Endothelial cell of umbilical vein (primary cell): ENCODE data around the gene RNASE8. TPM values are rescaled to one million over a fixed set of nuclear protein-coding genes. Genes with fewer than 3 reads are reported as not detected.

Experiments used
- BruUV-seq: library from RNA; stranded (reverse); fragments of 400-500 nt; replicated peaks from 2 replicates; lab custom pipeline; 2021; lab: Mats Ljungman, UMichigan
- CTCF ChIA-PET: fragments of 300-600, 350-600 bp; sonication (Branson Sonifier 250); formaldehyde crosslinking; loops from one replicate; lab custom pipeline; 2021; ENCODE audit warnings: antibody characterized with exemption, inconsistent platforms; lab: Charles Lee
- POLR2A ChIA-PET: fragments of 300-600, 350-600 bp; sonication (Branson Sonifier 250); formaldehyde crosslinking; loops from one replicate; lab custom pipeline; 2021; ENCODE audit warnings: antibody characterized with exemption, inconsistent platforms; lab: Charles Lee
- DNase-seq: peaks from one replicate; pipeline ENCODE4 v3.0.0-alpha.2; 2011; ENCODE audit warnings: low read depth, low spot score
- FAIRE-seq: peaks from 2 replicates; lab custom pipeline; 2011; peaks lifted over from hg19 to GRCh38; lab: Jason Lieb, UNC
- H2AFZ ChIP-seq: 2 replicates; pipeline ENCODE4 v1.6.0; 2012; ENCODE audit warnings: low read depth, low read length, control low read depth, inconsistent platforms
- H3K27ac ChIP-seq: 2 replicates; pipeline ENCODE4 v1.5.1; 2011; ENCODE audit warnings: low read depth, mild to moderate bottlenecking, control low read depth, low read length, moderate library complexity; ENCODE audit not compliant: insufficient read depth
- H3K27me3 ChIP-seq, 2 experiments: 2 replicates each; pipeline versions ENCODE4 v1.6.0 to v1.6.1; 2011; ENCODE audit warnings: low read length in 2 of 2, mixed read lengths in 1 of 2; ENCODE audit not compliant: control insufficient read depth in 2 of 2, insufficient read depth in 2 of 2
- H3K36me3 ChIP-seq, 2 experiments: 2 replicates in 1 of 2; 3 replicates in 1 of 2; pipeline ENCODE4 v1.5.1; 2011; ENCODE audit warnings: low read length in 2 of 2, mild to moderate bottlenecking in 1 of 2, moderate library complexity in 1 of 2; ENCODE audit not compliant: control insufficient read depth in 2 of 2, insufficient read depth in 2 of 2; ENCODE audit errors: extremely low read depth in 1 of 2
- H3K4me1 ChIP-seq: 3 replicates; pipeline ENCODE4 v1.5.1; 2011; ENCODE audit warnings: mild to moderate bottlenecking, low read length; ENCODE audit not compliant: control insufficient read depth, insufficient read depth; ENCODE audit errors: extremely low read depth
- H3K4me2 ChIP-seq: 2 replicates; pipeline ENCODE4 v1.6.1; 2011; ENCODE audit warnings: low read length, control low read depth, mixed read lengths; ENCODE audit not compliant: insufficient read depth
- H3K4me3 ChIP-seq, 3 experiments: fragments of 200-600 bp in 1 of 3; sonication (generic), shearing (Covaris generic) in 1 of 3; replicated peaks in 1 of 3; 2 replicates each; pipeline ENCODE4 v1.5.1; 2011 to 2016; ENCODE audit warnings: control low read depth in 3 of 3, low read length in 3 of 3, mild to moderate bottlenecking in 2 of 3, inconsistent platforms in 1 of 3, low read depth in 1 of 3, moderate library complexity in 1 of 3; ENCODE audit not compliant: insufficient read depth in 1 of 3
- H3K79me2 ChIP-seq: 2 replicates; pipeline ENCODE4 v1.6.0; 2012; ENCODE audit warnings: low read length, inconsistent platforms; ENCODE audit not compliant: control insufficient read depth, insufficient read depth
- H3K9ac ChIP-seq: replicated peaks from 2 replicates; pipeline ENCODE3; 2011; ENCODE audit warnings: low read length, control low read depth; ENCODE audit not compliant: insufficient read depth; ENCODE audit errors: extremely low read depth
- H3K9me1 ChIP-seq: replicated peaks from 3 replicates; pipeline ENCODE4 v1.6.0; 2011; ENCODE audit warnings: mild to moderate bottlenecking, low read length; ENCODE audit not compliant: control insufficient read depth, insufficient read depth; ENCODE audit errors: extremely low read depth
- H3K9me3 ChIP-seq: replicated peaks from 2 replicates; pipeline ENCODE4 v1.5.1; 2012; ENCODE audit warnings: low read length, inconsistent platforms; ENCODE audit not compliant: control insufficient read depth, insufficient read depth
- H4K20me1 ChIP-seq: replicated peaks from 2 replicates; pipeline ENCODE3; 2011; ENCODE audit warnings: mild to moderate bottlenecking, low read length; ENCODE audit not compliant: control insufficient read depth, insufficient read depth; ENCODE audit errors: extremely low read depth
- EZH2 ChIP-seq: IDR thresholded peaks from 2 replicates; pipeline ENCODE4 v1.6.1; 2012; ENCODE audit warnings: borderline replicate concordance, low read depth, mild to moderate bottlenecking, moderate library complexity, low read length, inconsistent platforms; ENCODE audit not compliant: severe bottlenecking
- FOS ChIP-seq: IDR thresholded peaks from 2 replicates; pipeline ENCODE4 v1.6.1; 2011; ENCODE audit warnings: mild to moderate bottlenecking, low read length, moderate library complexity, borderline replicate concordance; ENCODE audit not compliant: insufficient read depth
- GATA2 ChIP-seq: IDR thresholded peaks from 2 replicates; pipeline ENCODE4 v1.7.0; 2011; ENCODE audit warnings: low read depth, mild to moderate bottlenecking, moderate library complexity, mixed read lengths, low read length; ENCODE audit not compliant: insufficient read length, insufficient read depth
- JUN ChIP-seq: IDR thresholded peaks from 2 replicates; pipeline ENCODE4 v1.6.1; 2011; ENCODE audit warnings: borderline replicate concordance, low read depth; ENCODE audit not compliant: insufficient read length, insufficient read depth
- MYC ChIP-seq: IDR thresholded peaks from one replicate; pipeline ENCODE4 v1.6.1; 2011; ENCODE audit warnings: mild to moderate bottlenecking, low read depth, low read length
- POLR2A ChIP-seq: IDR thresholded peaks from 2 replicates; pipeline ENCODE4 v1.6.1; 2012; ENCODE audit warnings: low read depth, mild to moderate bottlenecking, control low read depth, low read length
- POLR2AphosphoS5 ChIP-seq: IDR thresholded peaks from 2 replicates; pipeline ENCODE4 v1.6.1; 2012; ENCODE audit warnings: low read depth, mild to moderate bottlenecking, control low read depth, low read length, moderate library complexity; ENCODE audit not compliant: insufficient read depth
- dilution Hi-C: fragments of 300-500 bp; cut with MboI; formaldehyde crosslinking; loops from one replicate; pipeline ENCODE4 v1.15.0; 2019; ENCODE audit warnings: low sequenced_read_pairs; ENCODE audit not compliant: extremely low pct_ligation_motif_present
- intact Hi-C: fragments of 100-400 bp; cut with micrococcal nuclease; formaldehyde crosslinking; loops from one replicate; pipeline ENCODE4 v1.10.0; 2022
- polyA plus RNA-seq, 4 experiments: library from polyadenylated mRNA; depleted of rRNA in 3 of 4; stranded (reverse) in 3 of 4; unstranded in 1 of 4; fragments of >200 nt; gene quantifications; 2 replicates each; pipeline versions ENCODE4 v1.2.1 to v1.2.3, GENCODE V29; 2011 to 2012; ENCODE audit warnings: missing spikeins in 1 of 4
- total RNA-seq: library from RNA; stranded (reverse); gene quantifications from 2 replicates; pipeline ENCODE4 v1.2.3, GENCODE V29; 2021
- TF ChIP-seq, protein P1 (sequence below), 2 donors: IDR thresholded peaks; 1 replicate in 1 of 2; 2 replicates in 1 of 2; pipeline ENCODE4 v1.5.1; 2011; ENCODE audit warnings: low read length in 2 of 2, mild to moderate bottlenecking in 2 of 2, moderate library complexity in 2 of 2, control low read depth in 1 of 2, inconsistent platforms in 1 of 2, low read depth in 1 of 2; ENCODE audit not compliant: insufficient read depth in 1 of 2; ENCODE audit errors: extremely low read depth in 1 of 2
- TF ChIP-seq, protein P2 (sequence below): IDR thresholded peaks from 2 replicates; pipeline ENCODE4 v1.6.1; 2011; ENCODE audit not compliant: insufficient read depth, insufficient read length

RNASE8 gene
- total and polyA plus RNA-seq, 2 donors (not counting 3 experiments of a cell fraction or from before 2014, with no cell fraction given), result not detected

DNA sequence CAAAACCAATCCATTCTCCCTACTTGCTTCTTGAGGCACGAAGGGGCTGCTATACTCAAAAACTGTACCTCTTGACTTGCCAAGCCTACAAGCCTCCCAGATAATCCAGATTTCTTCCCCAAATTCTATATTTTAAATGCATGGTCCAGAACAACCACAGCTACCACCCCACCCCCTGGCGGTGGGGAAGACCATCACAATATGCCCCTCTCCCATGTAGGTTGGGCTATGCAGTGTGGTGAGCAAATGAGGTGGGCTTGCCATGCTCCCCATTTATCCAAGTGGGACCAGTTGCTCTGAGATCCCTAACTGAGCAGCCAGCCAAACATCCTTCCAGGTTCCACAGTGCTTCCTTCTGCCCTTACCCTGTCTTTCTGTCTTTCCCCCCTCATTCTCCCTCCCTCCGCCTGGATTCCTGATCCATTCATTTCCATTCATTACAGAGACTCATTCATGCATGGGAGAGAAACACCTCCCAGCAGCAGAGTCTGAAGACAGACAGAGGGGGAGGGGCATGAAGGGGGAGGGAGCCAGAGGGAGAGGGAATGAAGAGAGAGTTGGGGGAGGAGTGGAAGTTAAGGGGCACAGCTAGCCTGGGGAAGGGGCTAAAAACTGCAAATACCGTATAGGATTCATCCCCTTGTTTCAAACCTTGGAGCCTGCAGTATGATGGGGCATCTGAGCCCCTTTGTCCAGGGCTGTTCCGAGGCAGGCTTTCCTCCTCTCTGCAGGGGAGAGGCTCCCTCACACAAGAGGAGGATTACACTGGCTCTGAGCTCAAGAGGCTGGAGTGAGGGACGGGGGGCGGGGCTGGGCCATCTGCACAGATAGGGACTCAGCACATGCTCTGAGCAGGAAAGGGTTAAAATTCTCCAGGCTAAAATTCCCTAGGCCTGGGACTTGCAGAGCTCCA is 36.4 kb downstream of the RNASE8 start:
- Histone ChIP-seq H3K9me1 (no peaks in the 10 kb centered on the region), H3K4me3 (no peak overlapping the region), H3K79me2 (no peaks in the 10 kb centered on the region), H3K9ac (no peak overlapping the region), H3K4me1 (peaks cover 7% of the 10 kb centered on the region), H3K27ac (no peak overlapping the region), H4K20me1 (no peaks in the 10 kb centered on the region), H3K27me3 (peaks cover 0 to 9% of the 10 kb centered on the region in 2 experiments), H3K4me2 (no peak overlapping the region), H2AFZ (no peak overlapping the region), H3K9me3 (no peaks in the 10 kb centered on the region), H3K36me3 (peaks cover 0 to 3% of the 10 kb centered on the region in 2 experiments)
- POLR2A ChIA-PET, result no interaction called here
- FAIRE-seq, result no peak
- intact Hi-C loops, result no loop called here
- CTCF ChIA-PET, result interaction anchor here (0.6 to 6.9 kb wide), 7 partner anchors 10 to 80 kb away, joined by 3 to 131 read pairs (median 40); partner anchors contain the start of gene ARHGEF40
- no peak for DNase-seq
- dilution Hi-C loops, result no loop called here
- BruUV-seq, result no TSS peak
- TF ChIP-seq POLR2A (no peak), FOS (no peak), MYC (no peak), EZH2 (no peak), JUN (no peak), POLR2AphosphoS5 (no peak), GATA2 (no peak)
- TF ChIP-seq, protein P1, sequence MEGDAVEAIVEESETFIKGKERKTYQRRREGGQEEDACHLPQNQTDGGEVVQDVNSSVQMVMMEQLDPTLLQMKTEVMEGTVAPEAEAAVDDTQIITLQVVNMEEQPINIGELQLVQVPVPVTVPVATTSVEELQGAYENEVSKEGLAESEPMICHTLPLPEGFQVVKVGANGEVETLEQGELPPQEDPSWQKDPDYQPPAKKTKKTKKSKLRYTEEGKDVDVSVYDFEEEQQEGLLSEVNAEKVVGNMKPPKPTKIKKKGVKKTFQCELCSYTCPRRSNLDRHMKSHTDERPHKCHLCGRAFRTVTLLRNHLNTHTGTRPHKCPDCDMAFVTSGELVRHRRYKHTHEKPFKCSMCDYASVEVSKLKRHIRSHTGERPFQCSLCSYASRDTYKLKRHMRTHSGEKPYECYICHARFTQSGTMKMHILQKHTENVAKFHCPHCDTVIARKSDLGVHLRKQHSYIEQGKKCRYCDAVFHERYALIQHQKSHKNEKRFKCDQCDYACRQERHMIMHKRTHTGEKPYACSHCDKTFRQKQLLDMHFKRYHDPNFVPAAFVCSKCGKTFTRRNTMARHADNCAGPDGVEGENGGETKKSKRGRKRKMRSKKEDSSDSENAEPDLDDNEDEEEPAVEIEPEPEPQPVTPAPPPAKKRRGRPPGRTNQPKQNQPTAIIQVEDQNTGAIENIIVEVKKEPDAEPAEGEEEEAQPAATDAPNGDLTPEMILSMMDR (IDR thresholded peaks at IDR 0.05; ENCODE audit: extremely low read depth in 1 of 2, insufficient read depth in 1 of 2, low read depth in 1 of 2, low read length in 2 of 2), result no peak
- TF ChIP-seq, protein P2, sequence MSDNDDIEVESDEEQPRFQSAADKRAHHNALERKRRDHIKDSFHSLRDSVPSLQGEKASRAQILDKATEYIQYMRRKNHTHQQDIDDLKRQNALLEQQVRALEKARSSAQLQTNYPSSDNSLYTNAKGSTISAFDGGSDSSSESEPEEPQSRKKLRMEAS, result no peak
